Neural cell (in vitro differentiated cells): ENCODE data around the gene APAF1. TPM values are rescaled to one million over a fixed set of nuclear protein-coding genes. Genes with fewer than 3 reads are reported as not detected.

ENCODE experiments used
- H2AFZ ChIP-seq: fragments of 200-600, 300-800 bp; sonication (generic), shearing (Covaris generic); 2 replicates; pipeline ENCODE4 v1.6.0; 2014; ENCODE audit warnings: low read depth, mild to moderate bottlenecking, antibody characterized with exemption, low read length, moderate library complexity
- H3F3A ChIP-seq: fragments of 200-600 bp; shearing (Covaris generic); 2 replicates; pipeline ENCODE4 v1.6.1; 2016; ENCODE audit warnings: mild to moderate bottlenecking, moderate library complexity, mixed read lengths, antibody characterized with exemption, low read length; ENCODE audit not compliant: insufficient read depth, poor library complexity, severe bottlenecking
- H3K27ac ChIP-seq: fragments of 200-600, 300-800 bp; sonication (generic), shearing (Covaris generic); 2 replicates; pipeline ENCODE4 v1.5.1; 2014; ENCODE audit warnings: mild to moderate bottlenecking, low read length, moderate library complexity
- H3K27me3 ChIP-seq: fragments of 300-800, 200-600 bp; sonication (generic), shearing (Covaris generic); 2 replicates; pipeline ENCODE4 v1.6.0; 2014; ENCODE audit warnings: mild to moderate bottlenecking, low read depth, low read length, moderate library complexity; ENCODE audit not compliant: insufficient read depth
- H3K36me3 ChIP-seq: fragments of 300-800, 200-600 bp; sonication (generic), shearing (Covaris generic); 2 replicates; pipeline ENCODE4 v1.5.1; 2014; ENCODE audit warnings: mild to moderate bottlenecking, antibody characterized with exemption, low read length, moderate library complexity; ENCODE audit not compliant: insufficient read depth
- H3K4me2 ChIP-seq: fragments of 300-800, 200-600 bp; sonication (generic), shearing (Covaris generic); 2 replicates; pipeline ENCODE4 v1.6.0; 2014; ENCODE audit warnings: mild to moderate bottlenecking, low read length
- H3K4me3 ChIP-seq: fragments of 300-800, 200-600 bp; sonication (generic), shearing (Covaris generic); 2 replicates; pipeline ENCODE4 v1.5.1; 2014; ENCODE audit warnings: mild to moderate bottlenecking, low read length, moderate library complexity
- H3K79me2 ChIP-seq: fragments of 200-600 bp; shearing (Covaris generic); replicated peaks from 2 replicates; pipeline ENCODE4 v1.6.0; 2014; ENCODE audit warnings: mild to moderate bottlenecking, low read length, moderate library complexity; ENCODE audit not compliant: insufficient read depth
- H3K9ac ChIP-seq: fragments of 300-800, 200-600 bp; sonication (generic), shearing (Covaris generic); 2 replicates; pipeline ENCODE4 v1.6.1; 2016; ENCODE audit warnings: mild to moderate bottlenecking, low read length, mixed read lengths
- H3K9me2 ChIP-seq: fragments of 200-600 bp; shearing (Covaris generic); 2 replicates; pipeline ENCODE4 v1.6.1; 2016; ENCODE audit warnings: mild to moderate bottlenecking, low read length, mixed read lengths; ENCODE audit not compliant: insufficient read depth
- H3K9me3 ChIP-seq: fragments of 200-600, 300-800 bp; sonication (generic), shearing (Covaris generic); 2 replicates; pipeline ENCODE4 v1.6.1; 2016; ENCODE audit warnings: mild to moderate bottlenecking, mixed run types, low read length, moderate library complexity, mixed read lengths
- H4K20me1 ChIP-seq: fragments of 200-600 bp; shearing (Covaris generic); 2 replicates; pipeline ENCODE4 v1.6.1; 2016; ENCODE audit warnings: mild to moderate bottlenecking, mixed run types; ENCODE audit not compliant: insufficient read depth
- EP300 ChIP-seq: fragments of 450-650 bp; conservative IDR thresholded peaks from 2 replicates; pipeline ENCODE4 v1.6.1; 2014; ENCODE audit warnings: antibody characterized with exemption, mild to moderate bottlenecking, moderate library complexity; ENCODE audit not compliant: poor library complexity, severe bottlenecking
- EZH2 ChIP-seq: fragments of 200-600, 300-800 bp; shearing (Covaris generic), sonication (generic); IDR thresholded peaks from 2 replicates; pipeline ENCODE4 v1.6.1; 2014; ENCODE audit warnings: antibody characterized with exemption, low read length, borderline replicate concordance, mild to moderate bottlenecking; ENCODE audit not compliant: insufficient read depth, poor library complexity, severe bottlenecking
- MXI1 ChIP-seq: fragments of 450-650 bp; conservative IDR thresholded peaks from 2 replicates; pipeline ENCODE4 v1.6.1; 2014; ENCODE audit warnings: antibody characterized with exemption, mild to moderate bottlenecking; ENCODE audit not compliant: poor library complexity, severe bottlenecking
- POLR2AphosphoS5 ChIP-seq: IDR thresholded peaks from 2 replicates; pipeline ENCODE4 v1.6.1; 2012
- RAD21 ChIP-seq: fragments of 450-650 bp; conservative IDR thresholded peaks from 2 replicates; pipeline ENCODE4 v1.6.1; 2014; ENCODE audit warnings: antibody characterized with exemption, mild to moderate bottlenecking, moderate library complexity
- REST ChIP-seq: IDR thresholded peaks from 2 replicates; pipeline ENCODE4 v1.6.1; 2012; ENCODE audit warnings: borderline replicate concordance
- SMC3 ChIP-seq: fragments of 450-650 bp; conservative IDR thresholded peaks from 2 replicates; pipeline ENCODE4 v1.6.1; 2014; ENCODE audit warnings: antibody characterized with exemption, mild to moderate bottlenecking, moderate library complexity; ENCODE audit not compliant: poor library complexity
- TAF1 ChIP-seq: IDR thresholded peaks from 2 replicates; pipeline ENCODE4 v1.6.1; 2012; ENCODE audit warnings: low read depth
- polyA plus RNA-seq: library from polyadenylated mRNA; depleted of rRNA; stranded (reverse); fragments of >200 nt; gene quantifications from 2 replicates; pipeline ENCODE4 v1.2.3, GENCODE V29; 2014
- TF ChIP-seq, protein P1 (sequence below): fragments of 450-650 bp; IDR thresholded peaks from 2 replicates; pipeline ENCODE4 v1.5.1; 2014; ENCODE audit warnings: antibody characterized with exemption, mild to moderate bottlenecking, moderate library complexity; ENCODE audit not compliant: poor library complexity, severe bottlenecking

APAF1 gene
- polyA plus RNA-seq, 1 donor from 2014 or later = 32.2 TPM

DNA sequence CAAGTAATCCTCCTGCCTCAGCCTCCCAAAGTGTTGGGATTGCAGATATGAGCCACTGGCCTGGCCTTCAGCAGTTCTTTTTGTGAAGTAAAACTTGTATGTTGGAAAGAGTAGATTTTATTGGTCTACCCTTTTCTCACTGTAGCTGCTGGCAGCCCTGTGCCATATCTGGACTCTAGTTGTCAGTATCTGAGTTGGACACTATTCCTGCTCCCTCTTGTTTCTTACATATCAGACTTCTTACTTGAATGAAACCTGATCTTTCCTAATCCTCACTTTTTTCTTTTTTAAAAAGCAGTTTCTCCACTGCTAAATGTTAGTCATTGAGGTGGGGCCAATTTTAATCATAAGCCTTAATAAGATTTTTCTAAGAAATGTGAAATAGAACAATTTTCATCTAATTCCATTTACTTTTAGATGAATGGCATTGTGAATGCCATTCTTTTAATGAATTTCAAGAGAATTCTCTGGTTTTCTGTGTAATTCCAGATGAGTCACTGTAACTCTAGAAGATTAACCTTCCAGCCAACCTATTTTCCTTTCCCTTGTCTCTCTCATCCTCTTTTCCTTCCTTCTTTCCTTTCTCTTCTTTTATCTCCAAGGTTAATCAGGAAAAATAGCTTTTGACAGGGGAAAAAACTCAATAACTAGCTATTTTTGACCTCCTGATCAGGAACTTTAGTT lies 88.7 kb downstream of the APAF1 start:
- Histone ChIP-seq H2AFZ (no peak overlapping the region), H3K79me2 (no peaks in the 10 kb centered on the region), H3K4me2 (no peak overlapping the region), H3K4me3 (no peak overlapping the region), H3K27ac (no peak overlapping the region), H3F3A (no peaks in the 10 kb centered on the region), H3K36me3 (no peaks in the 10 kb centered on the region), H3K9me3 (no peaks in the 10 kb centered on the region), H4K20me1 (no peaks in the 10 kb centered on the region), H3K9ac (no peak overlapping the region), H3K9me2 (no peaks in the 10 kb centered on the region), H3K27me3 (no peaks in the 10 kb centered on the region)
- TF ChIP-seq, protein P1, sequence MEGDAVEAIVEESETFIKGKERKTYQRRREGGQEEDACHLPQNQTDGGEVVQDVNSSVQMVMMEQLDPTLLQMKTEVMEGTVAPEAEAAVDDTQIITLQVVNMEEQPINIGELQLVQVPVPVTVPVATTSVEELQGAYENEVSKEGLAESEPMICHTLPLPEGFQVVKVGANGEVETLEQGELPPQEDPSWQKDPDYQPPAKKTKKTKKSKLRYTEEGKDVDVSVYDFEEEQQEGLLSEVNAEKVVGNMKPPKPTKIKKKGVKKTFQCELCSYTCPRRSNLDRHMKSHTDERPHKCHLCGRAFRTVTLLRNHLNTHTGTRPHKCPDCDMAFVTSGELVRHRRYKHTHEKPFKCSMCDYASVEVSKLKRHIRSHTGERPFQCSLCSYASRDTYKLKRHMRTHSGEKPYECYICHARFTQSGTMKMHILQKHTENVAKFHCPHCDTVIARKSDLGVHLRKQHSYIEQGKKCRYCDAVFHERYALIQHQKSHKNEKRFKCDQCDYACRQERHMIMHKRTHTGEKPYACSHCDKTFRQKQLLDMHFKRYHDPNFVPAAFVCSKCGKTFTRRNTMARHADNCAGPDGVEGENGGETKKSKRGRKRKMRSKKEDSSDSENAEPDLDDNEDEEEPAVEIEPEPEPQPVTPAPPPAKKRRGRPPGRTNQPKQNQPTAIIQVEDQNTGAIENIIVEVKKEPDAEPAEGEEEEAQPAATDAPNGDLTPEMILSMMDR = no peak
- TF ChIP-seq SMC3 (no peak), POLR2AphosphoS5 (no peak), MXI1 (no peak), REST (no peak), EZH2 (no peak), TAF1 (no peak), RAD21 (no peak), EP300 (no peak)

- H3K79me2 ChIP-seq = no peaks in the 10 kb centered on the region
- no peak overlapping the region for H3K4me3 ChIP-seq
- no peak overlapping the region for H2AFZ ChIP-seq
- no peaks in the 10 kb centered on the region for H3K9me3 ChIP-seq
- H3K36me3 ChIP-seq = no peaks in the 10 kb centered on the region
- no peak for TF ChIP-seq EP300
- TF ChIP-seq POLR2AphosphoS5 = no peak
- no peak for TF ChIP-seq SMC3
- no peak for TF ChIP-seq RAD21
- TF ChIP-seq REST = no peak
- TF ChIP-seq MXI1 = no peak
- no peak for TF ChIP-seq EZH2
- TF ChIP-seq, protein P1 = no peak
- TF ChIP-seq TAF1 = no peak
- peaks cover 6% of the 10 kb centered on the region for H3F3A ChIP-seq
- no peaks in the 10 kb centered on the region for H3K9me2 ChIP-seq
- H3K27me3 ChIP-seq = no peaks in the 10 kb centered on the region
- H3K4me2 ChIP-seq = no peak overlapping the region
- no peaks in the 10 kb centered on the region for H4K20me1 ChIP-seq
- no peak overlapping the region for H3K9ac ChIP-seq
- no peak overlapping the region for H3K27ac ChIP-seq
Measured at GRCh38 chr12:98735821-98736220, 90.7 kb downstream of the APAF1 start.
